ENCODE results near the gene MON1A.

Gene MON1A

GRCh38 chr3:49889296-49889695 is 40.3 kb downstream of the MON1A start:
- no peak for TF ChIP-seq CTCF (IDR thresholded peaks at IDR 0.05; ENCODE audit: borderline replicate concordance, control extremely low read depth, extremely low read depth, insufficient read depth, missing control alignments)
- in situ Hi-C loops (cut with MboI; ENCODE audit: low sequenced_read_pairs, unreplicated experiment): no loop called here
- DNase-seq (ENCODE audit: low spot score): no peak

GRCh38 chr3:49886922-49887265 is 42.7 kb downstream of the MON1A start:
- no peak for TF ChIP-seq CTCF (IDR thresholded peaks at IDR 0.05; ENCODE audit: borderline replicate concordance, control extremely low read depth, extremely low read depth, insufficient read depth, missing control alignments)
- in situ Hi-C loops (cut with MboI; ENCODE audit: low sequenced_read_pairs, unreplicated experiment): no loop called here
- no peak for DNase-seq (ENCODE audit: low spot score)

DNA sequence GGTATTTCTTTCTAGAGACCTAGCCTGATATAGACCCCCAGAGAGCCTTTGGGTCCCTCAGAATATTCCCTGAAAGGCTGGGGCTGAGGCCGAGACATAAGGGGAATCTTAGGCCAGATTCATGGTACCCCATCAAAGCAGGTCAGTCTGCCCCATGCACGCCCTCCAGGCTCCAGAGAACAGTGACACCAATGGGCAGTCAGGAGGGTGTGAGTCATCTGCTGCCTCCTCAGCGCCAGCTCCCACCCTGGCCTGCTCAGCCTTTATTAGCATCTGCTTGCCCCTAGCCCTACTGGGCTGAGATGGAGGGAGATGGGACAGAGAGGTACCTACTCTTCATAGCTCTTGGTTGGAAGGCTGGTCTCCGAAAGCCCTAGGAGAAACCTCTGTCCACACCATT is 45.6 kb downstream of the MON1A start:
- TF ChIP-seq CTCF (IDR thresholded peaks at IDR 0.05; ENCODE audit: borderline replicate concordance, control extremely low read depth, extremely low read depth, insufficient read depth, missing control alignments): no peak
- DNase-seq (ENCODE audit: low spot score): no peak
- in situ Hi-C loops (cut with MboI; ENCODE audit: low sequenced_read_pairs, unreplicated experiment): no loop called here

GRCh38 chr3:49882166-49882565 is 47.4 kb downstream of the MON1A start:
- no peak for DNase-seq (ENCODE audit: low spot score)
- in situ Hi-C loops (cut with MboI; ENCODE audit: low sequenced_read_pairs, unreplicated experiment): no loop called here
- TF ChIP-seq CTCF (IDR thresholded peaks at IDR 0.05; ENCODE audit: borderline replicate concordance, control extremely low read depth, extremely low read depth, insufficient read depth, missing control alignments): no peak

GRCh38 chr3:49880581-49881315 is 48.9 kb downstream of the MON1A start:
- no peak for DNase-seq (ENCODE audit: low spot score)
- in situ Hi-C loops (cut with MboI; ENCODE audit: low sequenced_read_pairs, unreplicated experiment): no loop called here
- no peak for TF ChIP-seq CTCF (IDR thresholded peaks at IDR 0.05; ENCODE audit: borderline replicate concordance, control extremely low read depth, extremely low read depth, insufficient read depth, missing control alignments)

- no peak for TF ChIP-seq CTCF (IDR thresholded peaks at IDR 0.05; ENCODE audit: borderline replicate concordance, control extremely low read depth, extremely low read depth, insufficient read depth, missing control alignments)
- no peak for DNase-seq (ENCODE audit: low spot score)
- in situ Hi-C loops (cut with MboI; ENCODE audit: low sequenced_read_pairs, unreplicated experiment): no loop called here
Observed at GRCh38 chr3:49879721-49880120, 49.9 kb downstream of the MON1A start.
